NT2/D1 (cell line): ENCODE measurements around the gene P4HB.
A peak's percentile ranks its signal among the peaks of the same experiment; 100 is the strongest.

ENCODE experiments used
- DNase-seq: peaks from one replicate; pipeline ENCODE4 v3.0.0-alpha.2; 2011; ENCODE audit warnings: low read depth, low spot score
- H3K27me3 ChIP-seq: 2 replicates; pipeline ENCODE4 v1.6.0; 2011; ENCODE audit warnings: mild to moderate bottlenecking; ENCODE audit not compliant: insufficient read length, insufficient read depth
- H3K36me3 ChIP-seq: 2 replicates; pipeline ENCODE4 v1.6.1; 2011; ENCODE audit warnings: mild to moderate bottlenecking, low read length, mixed read lengths; ENCODE audit not compliant: insufficient read depth, insufficient read length
- H3K4me1 ChIP-seq: 2 replicates; pipeline ENCODE4 v1.5.1; 2011; ENCODE audit not compliant: insufficient read depth, insufficient read length
- H3K4me3 ChIP-seq: 2 replicates; pipeline ENCODE4 v1.5.1; 2011; ENCODE audit warnings: low read depth; ENCODE audit not compliant: insufficient read length
- H3K9ac ChIP-seq: 2 replicates; pipeline ENCODE4 v1.6.0; 2011; ENCODE audit warnings: low read depth; ENCODE audit not compliant: insufficient read length
- H3K9me3 ChIP-seq: 2 replicates; pipeline ENCODE4 v1.5.1; 2011; ENCODE audit warnings: mild to moderate bottlenecking, low read length; ENCODE audit not compliant: insufficient read depth
- SUZ12 ChIP-seq: IDR thresholded peaks from 2 replicates; pipeline ENCODE4 v1.6.1; 2011; ENCODE audit not compliant: insufficient read length, insufficient read depth; ENCODE audit errors: extremely low read depth
- YY1 ChIP-seq: IDR thresholded peaks from 2 replicates; pipeline ENCODE4 v1.6.1; 2011; ENCODE audit not compliant: insufficient read length, insufficient read depth
- ZNF274 ChIP-seq: IDR thresholded peaks from 2 replicates; pipeline ENCODE4 v1.6.1; 2011; ENCODE audit warnings: mild to moderate bottlenecking, low read depth, low read length

Gene P4HB

DNA sequence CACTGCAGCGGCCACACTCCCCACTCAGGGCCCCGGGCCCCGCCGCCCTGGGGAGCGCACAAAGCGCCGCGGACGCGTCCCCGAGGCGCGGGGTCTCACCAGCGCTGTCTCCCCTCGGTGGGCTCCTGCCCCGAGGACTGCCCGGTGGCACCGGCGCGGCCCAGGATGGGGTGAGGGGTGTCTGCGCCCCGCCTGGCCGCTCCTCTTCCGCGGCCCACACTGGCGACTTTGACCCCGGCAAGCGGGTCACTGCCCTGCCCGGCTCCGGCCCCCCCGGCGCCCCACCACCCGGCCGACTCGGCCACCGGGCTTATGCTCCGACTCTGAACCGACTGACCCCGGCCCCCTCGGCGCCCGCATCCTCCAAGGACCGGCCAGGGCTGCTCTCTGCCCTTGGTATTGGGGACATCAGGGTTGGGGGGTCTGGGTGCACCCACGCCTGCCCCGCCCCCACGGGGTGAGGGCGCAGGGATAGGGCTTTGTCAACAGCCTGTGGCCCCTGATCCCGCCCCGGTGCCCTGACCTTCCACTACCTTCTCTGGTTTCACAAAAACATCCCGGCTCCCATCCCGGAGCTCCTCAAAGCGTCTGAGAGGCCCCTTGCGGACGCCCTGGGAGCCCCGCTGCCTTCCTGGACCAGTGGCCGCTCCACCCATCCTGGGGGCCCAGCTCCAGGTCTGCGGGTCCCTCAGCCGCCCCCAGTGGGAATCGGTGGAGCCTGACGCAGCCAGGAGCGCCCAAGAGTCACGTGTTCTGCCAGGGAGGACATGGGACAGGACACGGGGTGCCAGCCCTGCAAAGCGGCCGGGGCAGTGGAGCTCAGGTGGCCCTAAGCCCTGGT is 55.6 kb downstream of the P4HB start:
- H3K36me3 ChIP-seq, result no peaks in the 10 kb centered on the region
- H3K4me3 ChIP-seq, result peak overlapping the region; percentile 26
- TF ChIP-seq SUZ12 (no peak), ZNF274 (no peak), YY1 (no peak)
- DNase-seq, result no peak
- peak overlapping the region; percentile 42 for H3K9ac ChIP-seq
- peaks cover 78% of the 10 kb centered on the region for H3K27me3 ChIP-seq
- peaks cover 14% of the 10 kb centered on the region for H3K4me1 ChIP-seq
- peaks cover 15% of the 10 kb centered on the region; the same call in 1 of the 2 replicates for H3K9me3 ChIP-seq

- Histone ChIP-seq H3K36me3 (no peaks in the 10 kb centered on the region), H3K27me3 (peaks cover 73% of the 10 kb centered on the region), H3K4me1 (peaks cover 8% of the 10 kb centered on the region), H3K4me3 (peak within 1 kb of the TSS; percentile 26), H3K9me3 (peaks cover 16% of the 10 kb centered on the region; the same call in 1 of the 2 replicates), H3K9ac (peak within 1 kb of the TSS; percentile 50)
- TF ChIP-seq SUZ12, result peak; percentile 89
- TF ChIP-seq ZNF274, result no peak
- DNase-seq, result no peak
Measured at GRCh38 chr17:81803728-81804558, 56.4 kb downstream of the P4HB start, which contains the start of gene GCGR. GCGR (plus strand) TSS chr17:81804150; CDS start chr17:81809019, 4,869 bp downstream.

- Histone ChIP-seq H3K9me3 (peaks cover 16% of the 10 kb centered on the region; the same call in 1 of the 2 replicates), H3K36me3 (no peaks in the 10 kb centered on the region), H3K4me3 (no peak overlapping the region), H3K9ac (peak overlapping the region; percentile 50), H3K27me3 (peaks cover 68% of the 10 kb centered on the region), H3K4me1 (peaks cover 6% of the 10 kb centered on the region)
- TF ChIP-seq ZNF274 (no peak), YY1 (no peak), SUZ12 (peak; percentile 50)
- DNase-seq, result no peak
Measured at GRCh38 chr17:81802856-81803643, 57.3 kb downstream of the P4HB start.

- H3K27me3 ChIP-seq, result peaks cover 66% of the 10 kb centered on the region
Measured at GRCh38 chr17:81802048-81802758, 58.1 kb downstream of the P4HB start.

DNA sequence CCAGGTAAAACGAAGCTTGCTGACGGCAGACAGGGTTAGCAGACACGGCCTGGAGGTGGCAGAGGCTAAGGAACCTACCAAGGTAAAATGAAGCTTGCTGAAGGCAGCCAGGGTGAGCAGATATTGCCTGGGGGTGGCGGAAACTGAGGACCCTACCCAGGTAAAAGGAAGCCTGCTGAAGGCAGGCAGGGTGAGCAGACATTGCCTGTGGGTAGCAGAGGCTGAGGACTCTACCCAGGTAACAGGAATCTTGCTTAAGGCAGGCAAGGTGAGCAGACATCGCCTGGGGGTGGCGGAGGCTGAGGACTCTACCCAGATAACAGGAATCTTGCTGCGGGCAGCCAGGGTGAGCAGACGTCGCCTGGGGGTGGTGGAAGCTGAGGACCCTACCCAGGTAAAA is 59.0 kb downstream of the P4HB start:
- no peaks in the 10 kb centered on the region for H3K36me3 ChIP-seq

More at GRCh38 chr17:81802048-81802758, 58.1 kb downstream of the P4HB start:
- no peak for DNase-seq
- no peak overlapping the region for H3K4me3 ChIP-seq
- TF ChIP-seq SUZ12 (no peak), ZNF274 (no peak), YY1 (no peak)
- H3K9ac ChIP-seq, result no peak overlapping the region
- no peaks in the 10 kb centered on the region for H3K36me3 ChIP-seq
- peaks cover 16% of the 10 kb centered on the region; the same call in 1 of the 2 replicates for H3K9me3 ChIP-seq
- peaks cover 6% of the 10 kb centered on the region for H3K4me1 ChIP-seq

DNA sequence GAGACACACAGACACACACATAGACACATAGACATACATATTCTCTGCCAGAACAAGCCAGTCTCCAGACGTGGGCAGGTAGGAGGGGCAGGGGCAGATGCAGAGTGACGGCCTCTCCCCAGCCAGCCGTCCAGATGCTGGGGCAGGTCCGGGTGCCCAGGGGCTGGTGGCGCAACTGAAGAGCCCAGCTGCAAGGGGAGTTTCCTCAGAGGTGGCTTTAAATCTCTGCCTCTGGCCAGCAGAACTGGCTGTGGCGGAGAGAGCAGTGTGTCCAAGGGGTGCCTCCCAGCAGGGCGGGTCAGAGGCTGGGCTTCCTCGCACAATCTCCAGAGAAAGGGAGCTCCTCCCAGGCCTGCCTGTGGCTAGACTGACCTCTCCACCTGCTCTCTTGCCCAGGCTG is 65.8 kb downstream of the P4HB start:
- H3K9me3 ChIP-seq, result no peaks in the 10 kb centered on the region
- H3K27me3 ChIP-seq, result no peaks in the 10 kb centered on the region
- no peak for DNase-seq

More for the DNA sequence above, 59.0 kb downstream of the P4HB start:
- H3K9ac ChIP-seq, result no peak overlapping the region
- peaks cover 64% of the 10 kb centered on the region for H3K27me3 ChIP-seq
- no peak for DNase-seq
- TF ChIP-seq YY1, result no peak
- no peak for TF ChIP-seq ZNF274
- no peak for TF ChIP-seq SUZ12
- H3K9me3 ChIP-seq, result peaks cover 16% of the 10 kb centered on the region; the same call in 1 of the 2 replicates
- no peak overlapping the region for H3K4me3 ChIP-seq
- peaks cover 6% of the 10 kb centered on the region for H3K4me1 ChIP-seq

More for the DNA sequence above, 65.8 kb downstream of the P4HB start:
- Histone ChIP-seq H3K4me1 (no peaks in the 10 kb centered on the region), H3K4me3 (no peak overlapping the region), H3K36me3 (no peaks in the 10 kb centered on the region), H3K9ac (peak overlapping the region; percentile 11)
- no peak for TF ChIP-seq ZNF274
- no peak for TF ChIP-seq SUZ12
- no peak for TF ChIP-seq YY1
